SK-N-MC (cell line): ENCODE data around the gene ROBO2.

ENCODE experiments used
- FOXP2 ChIP-seq: optimal IDR thresholded peaks from 2 replicates; pipeline ENCODE3; 2011; ENCODE audit warnings: mild to moderate bottlenecking, moderate library complexity; ENCODE audit not compliant: insufficient read depth; ENCODE audit errors: extremely low read length, control extremely low read depth
- POLR2AphosphoS5 ChIP-seq: IDR thresholded peaks from 2 replicates; pipeline ENCODE4 v1.6.1; 2012; ENCODE audit warnings: mild to moderate bottlenecking, low read depth, low read length, borderline replicate concordance

DNA sequence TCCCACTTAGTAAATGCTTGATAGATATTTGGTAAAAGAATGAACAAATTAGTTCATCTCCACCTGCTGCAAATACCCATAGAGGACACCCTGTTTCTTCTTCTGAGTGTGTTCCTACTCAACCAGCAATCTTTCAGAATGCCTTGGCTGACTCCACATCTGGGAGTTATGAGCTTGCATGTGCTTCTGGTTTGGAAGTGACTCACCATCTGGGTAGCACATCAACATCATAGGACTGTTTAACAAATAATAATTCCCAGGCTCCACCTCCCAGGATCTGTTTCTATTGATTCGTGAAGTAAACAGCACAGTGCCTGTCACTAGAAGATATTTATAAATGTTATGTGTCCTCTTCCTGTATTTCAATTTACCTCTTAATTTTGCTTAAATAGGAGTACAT, 580.1 kb downstream of the ROBO2 start:
- TF ChIP-seq POLR2AphosphoS5 (no peak), FOXP2 (no peak)
